Islet precursor cell (in vitro differentiated cells): Measurements from ENCODE around the gene ITPR1.

ENCODE experiments used
- DNase-seq: peaks from one replicate; pipeline ENCODE4 v3.0.0-alpha.2; 2018

ITPR1 gene

GRCh38 chr3:4599612-4600011, 106.5 kb downstream of the ITPR1 start:
- no peak for DNase-seq

GRCh38 chr3:4600493-4600892, 107.3 kb downstream of the ITPR1 start:
- DNase-seq = no peak

GRCh38 chr3:4601892-4602291, 108.7 kb downstream of the ITPR1 start:
- DNase-seq = no peak

- DNase-seq = no peak
Observed at GRCh38 chr3:4604693-4605092, 111.5 kb downstream of the ITPR1 start.

GRCh38 chr3:4606911-4607310, 113.8 kb downstream of the ITPR1 start:
- DNase-seq = no peak

GRCh38 chr3:4613366-4613765, 120.2 kb downstream of the ITPR1 start:
- no peak for DNase-seq

- DNase-seq = no peak
Observed at GRCh38 chr3:4614070-4614469, 120.9 kb downstream of the ITPR1 start.

- no peak for DNase-seq
Observed at GRCh38 chr3:4614927-4615326, 121.8 kb downstream of the ITPR1 start.

GRCh38 chr3:4615750-4616149, 122.6 kb downstream of the ITPR1 start:
- DNase-seq = no peak

- DNase-seq = no peak
Observed at GRCh38 chr3:4623421-4623999, 130.4 kb downstream of the ITPR1 start.

GRCh38 chr3:4627651-4628375, 134.7 kb downstream of the ITPR1 start:
- no peak for DNase-seq

GRCh38 chr3:4629095-4630007, 136.2 kb downstream of the ITPR1 start:
- no peak for DNase-seq

- no peak for DNase-seq
Observed at GRCh38 chr3:4633078-4634004, 140.2 kb downstream of the ITPR1 start.

GRCh38 chr3:4634894-4635293, 141.7 kb downstream of the ITPR1 start:
- DNase-seq = no peak

GRCh38 chr3:4637265-4637664, 144.1 kb downstream of the ITPR1 start:
- DNase-seq = no peak

- DNase-seq = no peak
Observed at GRCh38 chr3:4641863-4642563, 148.9 kb downstream of the ITPR1 start.

- no peak for DNase-seq
Observed at GRCh38 chr3:4642611-4643010, 149.5 kb downstream of the ITPR1 start.

- no peak for DNase-seq
Observed at GRCh38 chr3:4643904-4644547, 150.9 kb downstream of the ITPR1 start.

- no peak for DNase-seq
Observed at GRCh38 chr3:4644951-4645350, 151.8 kb downstream of the ITPR1 start.

- no peak for DNase-seq
Observed at GRCh38 chr3:4645468-4645867, 152.3 kb downstream of the ITPR1 start.

- no peak for DNase-seq
Observed at GRCh38 chr3:4647411-4647810, 154.3 kb downstream of the ITPR1 start.
